Astrocyte of the spinal cord (primary cell): ENCODE measurements around the gene ELL2.

Source experiments
- DNase-seq: peaks from one replicate; pipeline ENCODE4 v3.0.0; 2011; ENCODE audit warnings: low read depth, low spot score
- H3K4me3 ChIP-seq: 2 replicates; pipeline ENCODE4 v1.5.1; 2011; ENCODE audit warnings: low read depth, mild to moderate bottlenecking, low read length, moderate library complexity
- CTCF ChIP-seq: IDR thresholded peaks from 2 replicates; pipeline ENCODE4 v1.5.1; 2012; ENCODE audit warnings: low read depth, mild to moderate bottlenecking, low read length, inconsistent platforms
- in situ Hi-C: cut with HindIII; loops from 2 replicates; pipeline ENCODE4 v1.10.0; 2017; ENCODE audit warnings: low sequenced_read_pairs

The ELL2 gene

GRCh38 chr5:95886340-95887044, 75.2 kb downstream of the ELL2 start:
- H3K4me3 ChIP-seq = no peak overlapping the region
- TF ChIP-seq CTCF = no peak
- in situ Hi-C loops = no loop called here
- no peak for DNase-seq

- no peak for TF ChIP-seq CTCF
- no peak overlapping the region for H3K4me3 ChIP-seq
- in situ Hi-C loops = no loop called here
- DNase-seq = no peak
Measured at GRCh38 chr5:95884511-95884910, 77.1 kb downstream of the ELL2 start.

GRCh38 chr5:95884017-95884325, 77.7 kb downstream of the ELL2 start:
- no peak overlapping the region for H3K4me3 ChIP-seq
- TF ChIP-seq CTCF = no peak
- DNase-seq = peak; percentile 40
- in situ Hi-C loops = no loop called here

GRCh38 chr5:95883185-95884016, 78.2 kb downstream of the ELL2 start:
- in situ Hi-C loops = no loop called here
- no peak for TF ChIP-seq CTCF
- DNase-seq = no peak
- no peak overlapping the region for H3K4me3 ChIP-seq

GRCh38 chr5:95881833-95882232, 79.8 kb downstream of the ELL2 start:
- no peak for TF ChIP-seq CTCF
- no peak for DNase-seq
- no peak overlapping the region for H3K4me3 ChIP-seq
- in situ Hi-C loops = no loop called here

- DNase-seq = no peak
- TF ChIP-seq CTCF = no peak
- in situ Hi-C loops = no loop called here
- no peak overlapping the region for H3K4me3 ChIP-seq
Measured at GRCh38 chr5:95880081-95880926, 81.3 kb downstream of the ELL2 start.
